Adipocyte (in vitro differentiated cells): ENCODE data around the gene COL4A2.

ENCODE experiments used
- DNase-seq: peaks from one replicate; pipeline ENCODE4 v3.0.0-alpha.2; 2015; ENCODE audit warnings: low read depth
- H3K27me3 ChIP-seq: replicated peaks from 2 replicates; pipeline ENCODE4 v1.7.0; 2013; ENCODE audit warnings: mild to moderate bottlenecking, low read length, moderate library complexity; ENCODE audit not compliant: control insufficient read depth, insufficient read depth
- H3K36me3 ChIP-seq: 2 replicates; pipeline ENCODE4 v1.7.0; 2013; ENCODE audit warnings: low read length, mild to moderate bottlenecking, moderate library complexity; ENCODE audit not compliant: control insufficient read depth, insufficient read depth, severe bottlenecking
- H3K4me1 ChIP-seq: 2 replicates; pipeline ENCODE4 v1.7.0; 2013; ENCODE audit warnings: mild to moderate bottlenecking, low read length, moderate library complexity; ENCODE audit not compliant: control insufficient read depth, insufficient read depth
- H3K4me3 ChIP-seq: 2 replicates; pipeline ENCODE4 v1.7.0; 2013; ENCODE audit warnings: mild to moderate bottlenecking, low read length, moderate library complexity
- H3K9ac ChIP-seq: 2 replicates; pipeline ENCODE4 v1.7.0; 2013; ENCODE audit warnings: mild to moderate bottlenecking, low read length, moderate library complexity
- H3K9me3 ChIP-seq: 2 replicates; pipeline ENCODE4 v1.7.0; 2013; ENCODE audit warnings: mild to moderate bottlenecking, low read length, moderate library complexity; ENCODE audit not compliant: control insufficient read depth

Gene COL4A2

GRCh38 chr13:110517505-110518225 lies 210.6 kb downstream of the COL4A2 start:
- H3K4me1 ChIP-seq: peaks cover 37% of the 10 kb centered on the region
- no peak for DNase-seq
- no peaks in the 10 kb centered on the region for H3K27me3 ChIP-seq
- H3K36me3 ChIP-seq: peaks cover 41% of the 10 kb centered on the region
- no peak overlapping the region for H3K4me3 ChIP-seq
- no peak overlapping the region for H3K9ac ChIP-seq
- no peaks in the 10 kb centered on the region for H3K9me3 ChIP-seq

GRCh38 chr13:110518226-110518525 lies 211.1 kb downstream of the COL4A2 start:
- Histone ChIP-seq H3K4me1 (peaks cover 40% of the 10 kb centered on the region), H3K9ac (no peak overlapping the region), H3K9me3 (no peaks in the 10 kb centered on the region), H3K4me3 (no peak overlapping the region), H3K27me3 (no peaks in the 10 kb centered on the region), H3K36me3 (peaks cover 39% of the 10 kb centered on the region)
- no peak for DNase-seq

- Histone ChIP-seq H3K4me1 (peaks cover 40% of the 10 kb centered on the region), H3K27me3 (no peaks in the 10 kb centered on the region), H3K36me3 (peaks cover 40% of the 10 kb centered on the region), H3K4me3 (no peak overlapping the region), H3K9ac (no peak overlapping the region), H3K9me3 (no peaks in the 10 kb centered on the region)
- no peak for DNase-seq
These were observed 211.5 kb downstream of the COL4A2 start for GRCh38 chr13:110518571-110518970.

GRCh38 chr13:110519046-110519445 lies 212.0 kb downstream of the COL4A2 start:
- peaks cover 38% of the 10 kb centered on the region for H3K36me3 ChIP-seq
- no peak overlapping the region for H3K4me3 ChIP-seq
- H3K4me1 ChIP-seq: peaks cover 40% of the 10 kb centered on the region
- H3K27me3 ChIP-seq: no peaks in the 10 kb centered on the region
- H3K9me3 ChIP-seq: no peaks in the 10 kb centered on the region
- DNase-seq: no peak
- no peak overlapping the region for H3K9ac ChIP-seq

- H3K36me3 ChIP-seq: peaks cover 33% of the 10 kb centered on the region
- DNase-seq: no peak
- no peaks in the 10 kb centered on the region for H3K9me3 ChIP-seq
- H3K27me3 ChIP-seq: no peaks in the 10 kb centered on the region
- no peak overlapping the region for H3K9ac ChIP-seq
- peaks cover 40% of the 10 kb centered on the region for H3K4me1 ChIP-seq
- H3K4me3 ChIP-seq: no peak overlapping the region
These were observed 212.4 kb downstream of the COL4A2 start for GRCh38 chr13:110519506-110519905.

GRCh38 chr13:110520431-110521295 lies 213.6 kb downstream of the COL4A2 start:
- Histone ChIP-seq H3K4me3 (peak overlapping the region; percentile 28), H3K36me3 (peaks cover 24% of the 10 kb centered on the region), H3K4me1 (peaks cover 40% of the 10 kb centered on the region), H3K27me3 (no peaks in the 10 kb centered on the region), H3K9me3 (no peaks in the 10 kb centered on the region), H3K9ac (peak overlapping the region; percentile 57)
- no peak for DNase-seq

GRCh38 chr13:110521296-110521680 lies 214.2 kb downstream of the COL4A2 start:
- DNase-seq: no peak
- Histone ChIP-seq H3K9me3 (no peaks in the 10 kb centered on the region), H3K27me3 (no peaks in the 10 kb centered on the region), H3K36me3 (peaks cover 24% of the 10 kb centered on the region), H3K4me1 (peaks cover 40% of the 10 kb centered on the region), H3K9ac (peak overlapping the region; percentile 57), H3K4me3 (no peak overlapping the region)

- Histone ChIP-seq H3K27me3 (no peaks in the 10 kb centered on the region), H3K4me3 (no peak overlapping the region), H3K4me1 (peaks cover 40% of the 10 kb centered on the region), H3K36me3 (peaks cover 24% of the 10 kb centered on the region), H3K9ac (peak overlapping the region; percentile 57), H3K9me3 (no peaks in the 10 kb centered on the region)
- no peak for DNase-seq
These were observed 214.9 kb downstream of the COL4A2 start for GRCh38 chr13:110521946-110522345.

- Histone ChIP-seq H3K4me1 (peaks cover 42% of the 10 kb centered on the region), H3K9ac (peak overlapping the region; percentile 57), H3K36me3 (peaks cover 24% of the 10 kb centered on the region), H3K27me3 (no peaks in the 10 kb centered on the region), H3K9me3 (no peaks in the 10 kb centered on the region), H3K4me3 (no peak overlapping the region)
- DNase-seq: no peak
These were observed 215.6 kb downstream of the COL4A2 start for GRCh38 chr13:110522721-110523120.

- Histone ChIP-seq H3K9ac (no peak overlapping the region), H3K4me3 (no peak overlapping the region), H3K4me1 (peaks cover 42% of the 10 kb centered on the region), H3K36me3 (peaks cover 24% of the 10 kb centered on the region), H3K9me3 (no peaks in the 10 kb centered on the region), H3K27me3 (no peaks in the 10 kb centered on the region)
- no peak for DNase-seq
These were observed 216.1 kb downstream of the COL4A2 start for GRCh38 chr13:110523180-110523579.

- Histone ChIP-seq H3K9me3 (no peaks in the 10 kb centered on the region), H3K36me3 (peaks cover 20% of the 10 kb centered on the region), H3K27me3 (no peaks in the 10 kb centered on the region), H3K4me1 (peaks cover 47% of the 10 kb centered on the region), H3K4me3 (no peak overlapping the region), H3K9ac (no peak overlapping the region)
- DNase-seq: no peak
These were observed 216.9 kb downstream of the COL4A2 start for GRCh38 chr13:110523838-110524540.
